Inflammatory macrophage treated with lipopolysaccharide for 1 hour (primary cell): ENCODE results near the gene PAX5.

Experiments used
- DNase-seq, 2 donors: peaks; one replicate each; pipeline ENCODE4 v3.0.0-alpha.2; 2020 to 2022

PAX5 gene

DNA sequence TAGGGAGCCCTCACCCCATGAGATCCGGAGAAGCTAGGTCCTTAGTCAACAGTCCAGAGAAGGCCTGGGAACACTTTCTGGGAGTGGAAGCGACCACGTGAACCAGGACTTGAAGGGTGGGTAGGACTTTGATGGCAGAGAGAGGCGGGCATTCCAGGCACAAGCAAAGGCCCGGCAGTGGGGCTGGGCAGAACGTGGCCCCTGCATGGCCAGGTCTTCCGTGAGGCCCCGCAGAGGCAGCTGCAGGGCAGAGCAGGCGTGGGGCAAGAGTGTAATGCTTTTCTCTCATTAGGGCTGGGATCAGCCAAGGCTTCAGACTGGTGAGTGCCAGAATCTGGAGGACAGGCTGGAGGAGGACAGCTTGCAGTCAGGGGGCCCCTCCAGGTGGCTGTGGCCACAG lies 184.1 kb downstream of the PAX5 start:
- DNase-seq: no peak

DNA sequence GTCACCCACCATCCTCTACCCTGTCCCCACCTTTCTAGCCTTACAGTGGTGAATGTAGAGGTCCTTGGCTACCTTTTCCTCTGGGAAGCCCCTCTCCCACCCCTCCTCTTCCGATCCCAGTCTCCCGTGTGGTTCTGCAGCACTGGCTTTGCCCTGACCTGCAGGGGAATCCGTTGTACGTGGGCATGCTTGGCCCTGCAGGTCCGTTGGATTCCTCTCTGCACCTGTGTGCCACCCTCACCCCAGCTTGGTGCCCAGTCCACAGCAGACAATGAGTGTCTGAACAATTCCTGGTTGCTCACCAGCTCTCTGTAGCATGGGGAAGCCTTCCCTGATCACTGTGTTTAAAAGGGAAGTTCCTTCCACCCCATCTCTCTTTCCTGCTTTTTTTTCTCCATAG lies 185.1 kb downstream of the PAX5 start:
- DNase-seq: no peak

GRCh38 chr9:36847781-36848673 lies 186.0 kb downstream of the PAX5 start:
- DNase-seq: no peak

- no peak for DNase-seq
Observed at GRCh38 chr9:36846621-36847020, 187.4 kb downstream of the PAX5 start.

- DNase-seq: no peak
Observed at GRCh38 chr9:36845844-36846243, 188.2 kb downstream of the PAX5 start.

DNA sequence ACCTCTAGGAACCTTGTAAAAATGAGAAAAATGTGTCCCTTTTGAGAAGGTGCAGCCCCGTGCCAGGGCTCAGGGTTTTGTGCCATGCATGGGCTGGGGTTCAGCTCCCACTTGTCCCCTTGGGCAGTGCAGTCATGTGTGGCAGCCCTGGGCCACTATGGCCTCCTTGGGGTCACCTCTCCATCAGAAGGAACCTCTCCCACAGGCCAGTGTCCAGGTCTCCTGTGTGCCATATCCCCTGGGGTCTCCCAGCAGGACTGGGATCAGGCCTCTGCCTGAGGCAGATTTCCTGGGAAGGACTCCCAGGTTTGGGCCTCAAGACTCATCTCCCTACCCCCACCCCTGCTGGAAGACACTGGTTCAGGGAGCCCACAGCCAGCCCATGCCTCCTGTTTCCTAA lies 189.1 kb downstream of the PAX5 start:
- DNase-seq: no peak

GRCh38 chr9:36843964-36844363 lies 190.1 kb downstream of the PAX5 start:
- no peak for DNase-seq

GRCh38 chr9:36842560-36843530 lies 191.2 kb downstream of the PAX5 start:
- no peak for DNase-seq

DNA sequence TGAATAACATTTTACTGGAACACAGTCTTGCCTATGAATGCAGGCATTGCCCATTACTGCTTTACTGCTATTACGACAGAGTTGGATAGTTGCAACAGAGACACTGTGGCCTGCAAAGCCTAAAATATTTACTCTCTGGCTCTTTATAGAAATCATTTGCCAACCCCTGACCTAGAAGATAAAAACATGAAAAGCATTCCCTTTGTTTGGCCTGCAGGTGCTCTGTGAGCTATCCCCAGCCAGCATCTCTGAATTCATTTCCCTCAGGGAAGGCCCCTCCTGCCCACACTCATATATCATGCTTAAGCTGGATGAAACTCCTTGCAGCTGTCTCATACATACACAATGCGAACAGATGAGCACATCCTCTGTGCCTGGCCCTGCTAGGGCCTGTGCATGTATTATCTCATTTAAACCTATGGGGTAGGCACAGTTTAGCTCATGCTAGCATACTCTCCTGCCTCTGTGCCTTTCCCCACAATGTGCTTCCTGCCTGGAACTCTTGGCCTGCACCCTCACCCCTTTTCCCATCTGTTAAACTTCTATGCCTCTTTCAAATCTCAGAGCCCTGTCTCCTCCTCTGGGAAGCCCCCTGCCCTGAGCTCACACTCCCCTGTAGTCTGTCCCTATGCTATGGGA lies 193.1 kb downstream of the PAX5 start:
- DNase-seq: no peak

- no peak for DNase-seq
Observed at GRCh38 chr9:36839131-36839885, 194.8 kb downstream of the PAX5 start.

DNA sequence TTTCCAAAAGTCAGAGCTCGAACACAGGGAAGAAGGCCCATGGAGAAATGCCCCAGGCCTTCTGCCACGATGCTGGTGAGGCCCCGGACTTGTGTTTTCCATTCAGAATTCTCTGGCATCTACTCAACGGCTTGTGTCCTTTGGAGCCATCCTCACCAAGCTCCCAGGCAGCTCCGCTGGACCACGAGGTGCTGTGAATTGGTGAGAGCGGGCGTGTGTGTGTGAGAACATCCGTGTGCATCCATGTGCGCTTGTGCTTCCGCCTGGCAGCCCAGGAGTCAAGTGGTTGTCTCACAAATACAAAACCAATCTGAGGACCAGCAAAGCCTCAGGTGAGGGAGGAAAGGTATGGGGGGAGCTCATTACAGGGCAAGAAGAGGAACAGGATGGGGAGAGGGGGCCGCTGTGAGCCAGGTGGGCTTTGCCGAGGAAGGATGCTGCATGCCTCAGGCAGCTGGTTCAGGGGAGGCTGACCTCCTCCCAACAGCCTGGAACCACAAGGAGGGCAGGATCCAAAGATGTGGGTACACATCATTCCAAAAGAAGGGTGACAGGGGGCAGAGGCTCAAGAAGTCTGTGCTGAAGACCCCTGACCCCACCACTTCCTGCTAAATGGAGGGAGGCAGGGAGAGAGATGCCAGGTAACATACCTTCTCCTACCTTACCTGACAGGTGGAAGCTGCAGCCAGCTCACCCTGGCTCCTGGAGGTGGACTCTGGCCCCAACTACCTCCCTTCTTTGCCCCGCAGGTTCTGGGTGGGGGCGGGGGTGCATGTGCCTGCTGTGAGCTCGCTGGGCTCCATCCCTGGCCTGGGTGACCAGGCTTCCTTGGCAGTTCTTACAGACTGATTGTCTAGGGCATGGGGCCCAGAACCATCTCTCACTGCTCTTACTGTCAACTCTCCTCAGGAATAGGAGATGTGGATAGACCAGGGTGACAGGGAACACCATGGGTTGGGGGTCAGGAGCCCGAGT lies 196.3 kb downstream of the PAX5 start:
- DNase-seq: no peak

DNA sequence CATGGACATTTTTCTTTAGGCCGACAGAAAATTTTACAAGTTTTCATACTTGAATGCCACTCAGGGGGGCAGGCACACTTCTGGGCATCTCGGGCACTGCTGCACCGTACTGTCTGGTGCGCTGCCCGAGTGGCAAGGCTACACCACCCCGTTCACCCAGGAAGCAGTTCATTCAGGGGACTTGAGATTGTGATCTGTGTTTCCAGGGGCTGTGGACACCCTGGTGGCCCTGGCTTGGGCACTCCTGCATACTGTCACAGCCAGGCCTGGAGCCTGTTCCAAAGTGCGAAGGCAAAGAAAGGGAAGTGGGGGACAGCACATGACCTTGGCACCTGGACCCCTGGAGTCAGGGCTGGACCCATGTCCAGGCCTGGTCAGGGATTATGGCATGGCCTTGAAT lies 197.6 kb downstream of the PAX5 start:
- no peak for DNase-seq

DNA sequence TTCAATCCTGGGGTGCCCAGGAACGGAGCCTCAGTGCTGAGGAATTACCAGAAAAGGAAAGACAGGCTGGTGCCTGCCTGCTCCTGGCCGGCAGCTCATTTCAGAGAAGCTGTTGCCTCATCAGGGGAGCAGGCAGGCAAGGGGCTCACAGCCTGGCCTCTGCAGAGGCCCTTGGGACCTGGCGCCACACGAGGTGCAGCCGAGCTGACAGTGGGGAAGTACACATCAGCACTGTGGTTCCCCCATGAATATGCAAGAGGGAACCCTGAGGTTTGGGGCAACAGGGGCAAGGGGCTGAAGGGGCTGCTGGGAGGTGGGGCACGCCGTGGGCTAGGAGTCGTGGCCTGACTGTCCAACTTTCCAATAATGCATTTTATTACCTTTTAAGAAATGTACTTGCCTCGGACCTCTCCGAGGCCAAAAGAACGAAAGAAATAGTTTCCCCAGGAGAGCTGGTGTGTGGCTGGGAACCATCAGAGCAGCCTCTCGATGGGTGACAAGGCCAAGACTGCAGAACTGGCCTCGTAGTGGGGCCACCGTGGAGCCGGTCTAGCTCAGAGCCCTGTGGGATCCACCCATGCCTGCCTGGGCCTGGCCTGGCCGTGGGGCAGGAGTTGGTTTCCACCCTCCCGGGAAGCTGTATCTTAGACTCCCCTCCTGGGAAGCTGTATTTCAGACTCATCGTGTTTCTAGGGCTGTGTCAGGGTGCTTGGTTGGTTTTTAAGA lies 198.6 kb downstream of the PAX5 start:
- no peak for DNase-seq

DNA sequence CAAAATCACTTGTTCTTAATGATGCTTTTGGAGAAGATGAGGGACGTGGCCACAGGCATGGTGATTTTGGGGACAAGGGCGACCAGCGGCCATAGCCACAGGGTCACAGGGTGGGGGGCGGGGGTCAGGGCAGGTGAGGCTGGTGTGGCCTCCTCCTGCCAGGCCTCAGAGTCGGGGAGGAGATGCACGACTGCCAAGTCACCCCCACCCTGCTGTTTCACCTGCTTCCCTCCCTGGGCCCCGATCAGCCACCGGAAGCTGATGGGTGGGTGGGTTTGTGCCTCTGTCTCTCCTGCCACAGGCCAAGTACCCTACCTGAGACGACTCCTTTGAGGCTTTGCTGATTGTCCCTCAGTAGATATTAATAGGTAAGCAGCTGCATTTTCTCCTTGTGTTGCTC lies 199.3 kb downstream of the PAX5 start:
- no peak for DNase-seq

DNA sequence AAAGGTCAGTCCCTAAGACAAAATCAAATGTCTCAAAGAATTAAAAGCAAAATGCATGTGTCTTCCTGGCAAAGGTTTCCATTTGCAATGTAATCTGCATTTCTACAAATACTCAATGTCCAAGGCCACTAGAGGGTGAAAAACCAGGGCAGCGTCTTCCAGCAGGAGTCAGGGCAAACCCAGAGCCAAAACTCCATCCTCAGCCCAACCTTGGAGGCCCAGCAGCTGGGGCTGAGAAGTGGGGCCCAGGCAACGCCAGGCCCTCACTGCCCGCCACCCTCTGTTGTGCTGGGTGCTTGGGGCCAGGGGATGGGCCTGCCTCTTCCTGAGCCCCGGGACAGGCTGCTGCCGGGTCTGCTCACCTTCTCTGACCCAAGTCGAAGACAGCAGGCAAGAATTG lies 200.1 kb downstream of the PAX5 start:
- DNase-seq: no peak

DNA sequence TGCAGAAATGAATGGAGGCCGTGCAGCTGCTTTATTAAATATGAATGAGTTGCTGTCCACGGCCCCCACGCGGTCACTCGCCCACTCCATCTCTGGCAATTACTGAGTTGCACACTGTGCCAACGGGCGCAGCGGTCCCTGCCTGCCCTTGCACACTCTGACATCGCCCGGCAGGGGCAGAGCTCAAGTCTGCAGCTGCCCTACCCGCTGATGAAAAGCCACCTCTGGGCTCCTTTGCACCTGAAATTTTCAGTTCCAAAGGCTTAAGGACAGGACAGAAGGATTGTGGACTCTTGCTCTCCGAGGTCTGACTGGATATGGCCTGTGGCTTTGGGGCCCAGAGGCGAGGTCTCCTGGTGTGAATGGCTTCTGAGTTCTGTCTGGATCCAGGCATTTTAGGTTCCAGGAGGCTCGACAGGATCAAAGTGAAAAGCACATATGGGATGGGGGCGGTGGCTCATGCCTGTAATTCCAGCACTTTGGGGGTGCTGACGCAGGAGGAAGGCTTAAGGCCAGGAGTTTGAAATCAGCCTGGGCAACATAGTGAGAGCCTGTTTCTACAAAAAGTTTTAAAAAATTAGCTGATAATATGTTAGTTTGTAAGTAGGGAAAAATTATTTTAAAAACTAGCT lies 201.8 kb downstream of the PAX5 start:
- DNase-seq: no peak

GRCh38 chr9:36831381-36832161 lies 202.5 kb downstream of the PAX5 start:
- DNase-seq: no peak

GRCh38 chr9:36828611-36829013 lies 205.5 kb downstream of the PAX5 start:
- DNase-seq: no peak

GRCh38 chr9:36827593-36827992 lies 206.5 kb downstream of the PAX5 start:
- no peak for DNase-seq
